Trophoblast cell (in vitro differentiated cells and primary cell): ENCODE measurements around the gene AUTS2.

Experiments used
- DNase-seq, 2 donors: peaks; one replicate each; pipeline ENCODE4 v3.0.0-alpha.2; 2016
- H2AFZ ChIP-seq: 2 replicates; pipeline ENCODE4 v1.6.1; 2013; ENCODE audit warnings: low read length, moderate library complexity, mild to moderate bottlenecking; ENCODE audit not compliant: insufficient read depth, poor library complexity
- H2AK5ac ChIP-seq: 2 replicates; pipeline ENCODE4 v1.6.1; 2013; ENCODE audit warnings: mild to moderate bottlenecking, low read length
- H2BK120ac ChIP-seq: 2 replicates; pipeline ENCODE4 v1.6.1; 2013; ENCODE audit warnings: low read length, mild to moderate bottlenecking, moderate library complexity; ENCODE audit not compliant: insufficient read depth, poor library complexity
- H2BK12ac ChIP-seq: 2 replicates; pipeline ENCODE4 v1.6.1; 2013; ENCODE audit warnings: mild to moderate bottlenecking, low read length, moderate library complexity
- H2BK5ac ChIP-seq: 2 replicates; pipeline ENCODE4 v1.6.1; 2013; ENCODE audit warnings: low read length, low read depth, moderate library complexity, mild to moderate bottlenecking; ENCODE audit not compliant: poor library complexity
- H3K14ac ChIP-seq: 2 replicates; pipeline ENCODE4 v1.6.1; 2013; ENCODE audit warnings: mild to moderate bottlenecking, low read length
- H3K18ac ChIP-seq: 2 replicates; pipeline ENCODE4 v1.6.1; 2013; ENCODE audit warnings: mild to moderate bottlenecking, low read length
- H3K23ac ChIP-seq: 2 replicates; pipeline ENCODE4 v1.6.1; 2013; ENCODE audit warnings: low read length
- H3K27ac ChIP-seq: 2 replicates; pipeline ENCODE4 v1.5.1; 2013; ENCODE audit warnings: low read depth, mild to moderate bottlenecking, inconsistent platforms, low read length, moderate library complexity
- H3K27me3 ChIP-seq: 2 replicates; pipeline ENCODE4 v1.6.1; 2013; ENCODE audit warnings: inconsistent platforms, mild to moderate bottlenecking, low read length, moderate library complexity; ENCODE audit not compliant: insufficient read depth
- H3K36me3 ChIP-seq, 2 experiments: 1 replicate in 1 of 2; 2 replicates in 1 of 2; pipeline ENCODE4 v1.6.1; 2013; ENCODE audit warnings: low read length in 2 of 2, mild to moderate bottlenecking in 2 of 2, moderate library complexity in 1 of 2; ENCODE audit not compliant: insufficient read depth in 2 of 2, control insufficient read depth in 1 of 2
- H3K4ac ChIP-seq: 2 replicates; pipeline ENCODE4 v1.6.1; 2013; ENCODE audit warnings: low read depth, mild to moderate bottlenecking, low read length, moderate library complexity
- H3K4me1 ChIP-seq, 2 experiments: 1 replicate in 1 of 2; 2 replicates in 1 of 2; pipeline ENCODE4 v1.6.1; 2013; ENCODE audit warnings: low read length in 2 of 2, mild to moderate bottlenecking in 2 of 2, moderate library complexity in 1 of 2; ENCODE audit not compliant: insufficient read depth in 2 of 2, control insufficient read depth in 1 of 2
- H3K4me2 ChIP-seq: 2 replicates; pipeline ENCODE4 v1.6.1; 2013; ENCODE audit warnings: inconsistent platforms, mild to moderate bottlenecking, low read length, moderate library complexity
- H3K4me3 ChIP-seq: 2 replicates; pipeline ENCODE4 v1.5.1; 2013; ENCODE audit warnings: mild to moderate bottlenecking, low read depth, low read length, inconsistent platforms
- H3K79me1 ChIP-seq: one replicate; pipeline ENCODE4 v1.6.1; 2013; ENCODE audit warnings: low read length
- H3K79me2 ChIP-seq: 2 replicates; pipeline ENCODE4 v1.6.1; 2013; ENCODE audit warnings: low read length, mild to moderate bottlenecking; ENCODE audit not compliant: control insufficient read depth, insufficient read depth, poor library complexity
- H3K9ac ChIP-seq: 2 replicates; pipeline ENCODE4 v1.6.1; 2013; ENCODE audit warnings: mild to moderate bottlenecking, low read length
- H3K9me3 ChIP-seq: 2 replicates; pipeline ENCODE4 v1.6.1; 2013; ENCODE audit warnings: low read depth, mild to moderate bottlenecking, control low read depth, inconsistent platforms, low read length; ENCODE audit not compliant: insufficient read depth
- H4K12ac ChIP-seq: 2 replicates; pipeline ENCODE4 v1.6.1; 2013; ENCODE audit warnings: low read depth, mild to moderate bottlenecking, low read length, moderate library complexity
- H4K8ac ChIP-seq: 2 replicates; pipeline ENCODE4 v1.6.1; 2013; ENCODE audit warnings: low read depth, mild to moderate bottlenecking, low read length, moderate library complexity
- H4K91ac ChIP-seq: one replicate; pipeline ENCODE4 v1.6.1; 2013; ENCODE audit warnings: low read depth, mild to moderate bottlenecking, low read length, moderate library complexity
- WGBS: extraction: QIAGEN DNeasy Blood & Tissue Kit; methylation state at CpG from one replicate; pipeline ENCODE4 v1.1.7; 2013; ENCODE audit warnings: missing lambda C conversion rate; ENCODE audit not compliant: insufficient read length, insufficient coverage; ENCODE audit errors: extremely low coverage; 5-methylcytosine and 5-hydroxymethylcytosine counted together

AUTS2 gene

GRCh38 chr7:70582927-70583895 is 984.9 kb downstream of the AUTS2 start:
- Histone ChIP-seq H3K23ac (no peak overlapping the region), H3K4me1 (peaks cover 13 to 29% of the 10 kb centered on the region in 2 experiments), H3K4ac (no peak overlapping the region), H3K14ac (peak overlapping the region; percentile 5), H4K12ac (peak overlapping the region; percentile 12), H3K27me3 (no peaks in the 10 kb centered on the region), H3K27ac (peak overlapping the region; percentile 61), H2BK120ac (peak overlapping the region; percentile 64), H3K9ac (no peak overlapping the region), H2AK5ac (no peak overlapping the region), H4K91ac (peak overlapping the region; percentile 50), H2BK5ac (peak overlapping the region; percentile 61), H3K4me3 (no peak overlapping the region), H3K79me1 (peaks cover 8% of the 10 kb centered on the region), H3K4me2 (peak overlapping the region; percentile 4), H2BK12ac (peak overlapping the region; percentile 37), H3K79me2 (no peaks in the 10 kb centered on the region), H2AFZ (peak overlapping the region; percentile 9), H4K8ac (peak overlapping the region; percentile 71), H3K18ac (no peak overlapping the region), H3K9me3 (no peaks in the 10 kb centered on the region), H3K36me3 (no peaks in the 10 kb centered on the region)
- no peak for DNase-seq
- WGBS = no CpG with 5 or more reads among the region's 18 CpGs

GRCh38 chr7:70583965-70584883 is 985.9 kb downstream of the AUTS2 start:
- no peaks in the 10 kb centered on the region for H3K36me3 ChIP-seq
- DNase-seq = no peak
- H3K4ac ChIP-seq = no peak overlapping the region
- no peak overlapping the region for H2BK12ac ChIP-seq
- no peaks in the 10 kb centered on the region for H3K79me2 ChIP-seq
- H3K4me3 ChIP-seq = no peak overlapping the region
- H2AFZ ChIP-seq = no peak overlapping the region
- no peak overlapping the region for H2BK5ac ChIP-seq
- H3K27ac ChIP-seq = no peak overlapping the region
- H3K4me1 ChIP-seq = peaks cover 13 to 29% of the 10 kb centered on the region in 2 experiments
- H3K18ac ChIP-seq = no peak overlapping the region
- no peaks in the 10 kb centered on the region for H3K9me3 ChIP-seq
- no peaks in the 10 kb centered on the region for H3K27me3 ChIP-seq
- H3K23ac ChIP-seq = no peak overlapping the region
- H3K79me1 ChIP-seq = peaks cover 8% of the 10 kb centered on the region
- H3K9ac ChIP-seq = no peak overlapping the region
- no peak overlapping the region for H4K8ac ChIP-seq
- H4K12ac ChIP-seq = no peak overlapping the region
- no CpG with 5 or more reads among the region's 16 CpGs for WGBS
- H3K4me2 ChIP-seq = no peak overlapping the region
- H3K14ac ChIP-seq = no peak overlapping the region
- no peak overlapping the region for H2AK5ac ChIP-seq
- H2BK120ac ChIP-seq = no peak overlapping the region
- H4K91ac ChIP-seq = no peak overlapping the region

GRCh38 chr7:70585071-70585470 is 986.8 kb downstream of the AUTS2 start:
- Histone ChIP-seq H3K18ac (no peak overlapping the region), H3K4me1 (peaks cover 9 to 25% of the 10 kb centered on the region in 2 experiments), H4K91ac (no peak overlapping the region), H3K4me3 (no peak overlapping the region), H2BK5ac (no peak overlapping the region), H3K36me3 (no peaks in the 10 kb centered on the region), H4K12ac (no peak overlapping the region), H2AK5ac (no peak overlapping the region), H3K79me2 (peaks cover 1% of the 10 kb centered on the region), H3K9ac (no peak overlapping the region), H3K79me1 (peaks cover 8% of the 10 kb centered on the region), H3K14ac (no peak overlapping the region), H3K4me2 (no peak overlapping the region), H3K27ac (no peak overlapping the region), H2BK12ac (peak overlapping the region; percentile 45), H2AFZ (no peak overlapping the region), H3K23ac (no peak overlapping the region), H3K4ac (no peak overlapping the region), H3K27me3 (no peaks in the 10 kb centered on the region), H3K9me3 (no peaks in the 10 kb centered on the region), H4K8ac (no peak overlapping the region), H2BK120ac (no peak overlapping the region)
- DNase-seq = no peak
- WGBS = no CpG with 5 or more reads among the region's 4 CpGs

GRCh38 chr7:70586822-70587221 is 988.5 kb downstream of the AUTS2 start:
- no peak overlapping the region for H2BK120ac ChIP-seq

More at GRCh38 chr7:70586822-70587221, 988.5 kb downstream of the AUTS2 start:
- H2BK5ac ChIP-seq = no peak overlapping the region
- WGBS = no CpG with 5 or more reads among the region's 1 CpG
- peaks cover 8 to 18% of the 10 kb centered on the region in 2 experiments for H3K4me1 ChIP-seq
- peak; percentile 23 to 33 for DNase-seq
- no peak overlapping the region for H3K14ac ChIP-seq
- H3K4me3 ChIP-seq = no peak overlapping the region
- no peak overlapping the region for H3K4ac ChIP-seq
- H3K23ac ChIP-seq = no peak overlapping the region
- peaks cover 1% of the 10 kb centered on the region for H3K79me2 ChIP-seq
- H3K79me1 ChIP-seq = peaks cover 6% of the 10 kb centered on the region
- no peak overlapping the region for H2AK5ac ChIP-seq
- H2BK12ac ChIP-seq = no peak overlapping the region
- H4K12ac ChIP-seq = no peak overlapping the region
- no peak overlapping the region for H3K9ac ChIP-seq
- H4K91ac ChIP-seq = no peak overlapping the region
- no peak overlapping the region for H3K18ac ChIP-seq
- H2AFZ ChIP-seq = no peak overlapping the region
- no peak overlapping the region for H3K4me2 ChIP-seq
- no peaks in the 10 kb centered on the region for H3K9me3 ChIP-seq
- no peak overlapping the region for H4K8ac ChIP-seq
- H3K36me3 ChIP-seq = no peaks in the 10 kb centered on the region
- no peaks in the 10 kb centered on the region for H3K27me3 ChIP-seq
- H3K27ac ChIP-seq = no peak overlapping the region
